ENCODE data around the gene ZNF3.

The ZNF3 gene

DNA sequence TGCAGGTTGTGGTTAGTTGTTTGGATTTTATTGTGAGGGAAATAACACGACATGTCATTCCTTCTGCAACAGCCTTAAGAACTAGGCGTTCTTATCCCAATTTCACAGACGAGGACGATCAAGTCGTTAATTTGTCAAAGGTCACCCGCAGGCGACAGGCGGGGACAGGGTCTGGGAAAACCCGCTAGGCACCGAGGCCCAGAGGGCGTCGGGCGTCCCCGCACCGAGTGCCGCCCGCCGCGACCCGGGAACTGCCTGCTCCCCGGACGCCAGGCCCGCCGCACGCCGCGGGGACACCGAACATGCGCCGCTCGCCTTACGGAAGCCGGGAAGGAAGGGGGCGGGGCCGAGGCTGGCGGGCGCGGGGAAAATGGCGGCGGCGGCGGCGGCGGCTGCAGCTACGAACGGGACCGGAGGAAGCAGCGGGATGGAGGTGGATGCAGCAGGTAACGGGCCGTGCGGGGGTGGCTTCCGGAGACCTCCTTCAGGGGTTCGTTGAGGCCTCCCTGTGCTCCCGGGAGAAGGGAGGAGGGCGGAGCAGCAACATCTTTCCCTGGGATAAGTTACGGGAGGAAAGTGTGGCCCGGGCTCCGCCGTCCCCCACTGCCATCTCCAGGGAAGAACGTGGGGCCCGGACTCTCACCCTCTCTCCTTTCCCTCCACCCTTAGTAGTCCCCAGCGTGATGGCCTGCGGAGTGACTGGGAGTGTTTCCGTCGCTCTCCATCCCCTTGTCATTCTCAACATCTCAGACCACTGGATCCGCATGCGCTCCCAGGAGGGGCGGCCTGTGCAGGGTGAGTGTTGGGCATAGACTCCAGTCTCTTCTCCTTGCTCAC is 7.3 kb upstream of the ZNF3 start, which contains the start of gene COPS6:
Gene COPS6 (plus strand): TSS at position 349 of the 837 bp plus-strand sequence. CDS start 22 bp downstream, at position 371.
- peak; percentile 56 for DNase-seq (ENCODE audit: low read depth)

DNA sequence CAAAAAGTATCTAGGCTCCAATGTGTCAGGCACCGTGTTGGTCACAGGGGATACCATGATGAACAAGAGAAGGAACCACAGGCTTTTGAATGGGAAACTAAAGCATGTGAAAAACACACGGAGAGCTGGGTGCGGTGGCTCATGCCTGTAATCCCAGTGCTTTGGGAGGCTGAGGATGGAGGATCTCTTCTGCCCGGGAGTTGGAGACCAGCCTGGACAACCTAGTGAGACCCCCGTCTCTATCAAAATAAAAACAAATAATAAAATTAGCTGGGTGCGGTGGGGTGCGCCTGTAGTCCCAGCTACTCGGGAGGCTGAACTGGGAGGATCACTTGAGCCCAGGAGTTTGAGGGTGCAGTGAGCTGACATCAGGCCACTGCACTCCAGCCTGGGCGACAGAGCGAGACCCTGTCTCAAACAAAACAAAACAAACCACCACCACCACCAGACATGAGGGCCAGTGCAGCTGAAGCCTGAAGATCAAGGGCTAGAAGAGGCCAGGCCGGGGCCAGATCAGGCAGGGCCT is 6.6 kb upstream of the ZNF3 start:
- no peak for DNase-seq (ENCODE audit: low read depth)

DNA sequence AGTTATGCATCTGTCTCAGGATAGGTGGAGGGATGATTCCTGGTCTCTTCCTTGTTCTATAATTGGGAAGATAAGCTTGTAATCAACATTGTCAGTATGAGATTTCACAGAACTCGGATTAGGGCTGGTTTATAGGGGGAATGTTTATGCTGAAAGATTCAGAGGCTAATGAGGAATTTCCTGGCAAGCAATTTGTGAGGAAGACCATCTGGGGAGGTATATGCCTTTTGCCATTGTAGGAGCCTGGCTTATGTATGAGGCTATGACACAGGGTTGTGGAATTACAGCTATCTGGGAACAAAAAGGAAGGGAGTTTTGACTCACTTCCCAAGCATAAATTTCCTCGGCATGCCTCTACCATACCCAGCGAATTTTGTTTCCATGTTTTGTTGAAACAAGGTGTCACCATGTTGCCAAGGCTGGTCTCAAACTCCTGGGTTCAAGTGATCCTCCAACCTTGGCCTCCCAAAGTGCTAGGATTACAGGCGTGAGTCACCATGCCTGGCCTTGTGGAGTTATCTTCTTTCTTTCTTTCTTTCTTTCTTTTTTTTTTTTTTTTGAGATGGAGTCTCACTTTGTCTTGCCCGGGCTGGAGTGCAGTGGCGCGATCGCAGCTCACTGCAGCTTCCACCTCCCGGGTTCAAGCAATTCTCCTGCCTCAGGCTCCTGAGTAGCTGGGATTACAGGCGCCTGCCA is 5.7 kb upstream of the ZNF3 start:
- no peak for DNase-seq (ENCODE audit: low read depth)

DNA sequence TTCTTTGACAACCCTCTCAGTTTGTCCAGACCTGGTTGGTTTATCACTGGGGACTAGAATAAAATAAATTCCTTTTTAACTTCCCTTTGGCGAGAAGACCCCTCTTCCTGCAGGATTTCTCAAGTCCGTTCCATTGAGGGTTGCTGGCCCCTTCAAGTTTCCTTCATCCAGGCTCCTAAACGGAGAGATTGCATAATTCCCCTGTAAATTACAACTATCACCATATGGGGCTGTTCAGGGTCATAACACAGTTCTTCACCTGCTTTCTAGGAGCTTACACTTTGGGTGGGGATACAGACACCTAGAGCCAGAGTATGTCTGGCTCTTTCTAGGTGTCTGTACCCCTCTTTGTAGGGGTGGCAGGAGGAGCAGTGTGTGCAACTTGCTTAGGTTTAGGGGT is 4.0 kb upstream of the ZNF3 start:
- DNase-seq (ENCODE audit: low read depth) = no peak

DNA sequence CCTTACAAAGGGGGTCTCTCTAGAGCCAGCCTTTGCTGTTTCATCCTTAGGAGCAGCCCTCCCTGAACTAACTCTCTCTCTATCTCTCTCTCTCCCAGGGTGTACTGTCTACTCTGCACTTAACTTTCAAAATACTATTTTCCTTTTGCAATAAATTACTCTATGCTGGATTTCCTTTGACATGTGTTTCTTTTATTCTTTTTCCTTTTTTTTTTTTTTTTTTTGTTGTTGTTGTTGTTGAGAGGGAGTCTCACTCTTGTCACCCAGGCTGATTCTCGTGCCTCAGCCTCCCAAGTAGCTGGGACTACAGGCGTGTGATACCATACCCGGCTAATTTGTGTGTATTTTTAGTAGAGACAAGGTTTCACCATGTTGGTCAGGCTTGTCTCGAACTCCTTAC is 1.5 kb upstream of the ZNF3 start:
- no peak for DNase-seq (ENCODE audit: low read depth)

DNA sequence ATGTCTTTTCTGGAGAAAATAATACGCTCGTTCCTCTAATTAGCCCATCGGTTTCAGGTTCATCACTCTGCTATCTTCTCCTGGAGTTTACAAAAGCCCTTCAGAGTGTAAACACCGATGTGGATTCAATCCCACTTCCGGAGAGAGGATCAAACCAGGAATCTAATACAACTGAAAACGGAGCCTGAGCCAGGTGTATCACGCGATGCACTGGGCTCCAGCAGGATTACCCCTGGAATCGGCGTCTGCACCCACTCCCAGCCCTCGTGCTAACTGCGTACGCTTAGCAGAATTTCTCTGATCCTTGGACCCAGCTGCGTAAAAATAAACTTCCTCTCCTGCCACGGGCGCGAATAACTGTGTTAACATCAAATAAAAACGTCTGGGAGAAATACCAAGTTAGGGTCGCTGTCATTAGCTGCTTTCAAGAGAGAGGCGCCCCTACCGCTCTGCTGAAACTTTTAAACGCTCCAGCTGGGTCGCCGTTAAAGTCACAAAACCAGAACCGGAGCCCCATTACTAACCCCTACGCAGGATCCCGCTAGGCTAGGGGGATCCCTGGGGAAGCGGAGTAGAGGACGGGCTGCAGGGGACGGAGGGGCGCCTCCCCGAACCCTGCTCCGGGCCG is 502 bp downstream of the ZNF3 start:
- no peak for DNase-seq (ENCODE audit: low read depth)

DNA sequence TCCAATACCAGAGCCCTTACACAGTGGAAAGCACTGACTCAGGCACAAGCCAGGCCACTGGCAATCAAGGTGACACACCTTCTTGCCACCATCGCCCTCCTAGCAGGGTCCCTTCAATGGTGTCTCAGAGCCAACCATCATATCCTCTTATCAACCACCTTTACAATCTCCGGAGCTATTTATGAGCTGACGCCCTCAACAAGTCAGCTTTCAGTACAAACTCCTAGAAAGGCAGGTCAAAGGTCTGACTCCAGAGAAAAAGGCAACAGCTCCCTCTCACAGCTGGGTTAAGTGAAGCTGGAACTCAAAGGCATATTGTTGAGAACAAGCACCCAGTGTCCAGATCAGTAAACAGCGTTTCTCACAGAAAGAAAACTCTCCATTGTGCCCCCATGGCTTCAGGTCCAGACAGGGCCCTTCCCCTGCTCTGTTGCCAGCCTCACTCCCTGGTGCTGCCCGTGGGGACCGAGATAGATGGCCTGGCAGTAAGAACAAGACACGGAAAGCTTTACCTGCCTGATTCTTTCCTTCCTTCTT is 2.4 kb downstream of the ZNF3 start:
- DNase-seq (ENCODE audit: low read depth) = no peak

DNA sequence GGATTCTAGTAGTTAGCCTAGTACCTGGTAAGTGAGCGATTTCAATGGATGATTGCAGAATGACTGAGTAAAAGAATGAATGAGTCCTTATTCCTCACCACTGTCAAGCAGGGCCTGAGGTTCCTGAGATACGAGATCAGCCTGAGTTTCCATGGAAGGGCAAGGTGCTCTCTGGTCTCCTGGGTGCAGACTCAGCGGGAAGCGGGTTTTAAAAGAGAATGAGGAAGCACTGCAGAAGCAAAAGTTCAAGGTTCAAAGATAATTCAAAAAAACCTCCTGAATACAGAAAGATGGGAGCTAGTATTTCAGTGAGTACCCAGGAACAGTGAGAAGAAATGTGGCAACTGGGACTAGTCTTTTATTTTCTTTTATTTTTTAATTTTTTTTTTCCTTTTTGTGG is 4.3 kb downstream of the ZNF3 start:
- no peak for DNase-seq (ENCODE audit: low read depth)

DNA sequence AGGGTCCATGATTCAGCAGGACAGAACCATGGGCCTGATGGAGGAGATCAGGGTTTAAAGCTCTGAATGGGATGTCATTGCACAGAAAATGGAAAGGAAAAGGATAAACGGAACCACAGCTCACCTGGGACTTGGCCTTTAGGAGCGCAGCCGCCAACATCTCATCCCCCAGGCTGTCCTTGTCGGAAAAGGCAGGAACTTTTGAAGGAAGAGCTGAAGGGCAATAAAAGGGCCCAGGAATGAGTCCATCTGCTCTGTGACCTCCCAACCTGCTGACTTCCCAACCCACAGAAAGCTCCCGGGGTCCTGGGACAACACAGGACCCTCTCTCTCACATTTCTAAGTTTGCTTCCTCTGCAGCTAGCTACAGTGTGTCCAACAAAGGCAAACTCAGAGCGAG is 6.1 kb downstream of the ZNF3 start:
- DNase-seq (ENCODE audit: low read depth) = no peak

DNA sequence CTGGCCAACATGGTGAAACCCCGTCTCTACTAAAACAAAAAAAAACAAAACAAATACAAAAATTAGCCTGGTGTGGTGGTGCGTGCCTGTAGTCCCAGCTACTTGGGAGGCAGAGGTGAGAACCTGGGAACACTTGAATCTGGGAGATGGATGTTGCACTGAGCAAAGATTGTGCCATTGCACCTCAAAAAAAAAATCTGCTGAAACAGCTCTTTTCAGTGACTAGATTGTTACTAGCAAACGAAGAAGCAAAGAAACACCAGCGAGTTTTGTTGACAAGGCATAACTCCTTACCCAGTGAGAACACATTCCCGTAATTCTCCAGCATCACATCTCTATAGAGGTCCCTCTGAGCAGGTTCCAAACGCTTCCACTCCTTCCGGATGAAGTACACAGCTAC is 6.7 kb downstream of the ZNF3 start:
- DNase-seq (ENCODE audit: low read depth) = no peak

DNA sequence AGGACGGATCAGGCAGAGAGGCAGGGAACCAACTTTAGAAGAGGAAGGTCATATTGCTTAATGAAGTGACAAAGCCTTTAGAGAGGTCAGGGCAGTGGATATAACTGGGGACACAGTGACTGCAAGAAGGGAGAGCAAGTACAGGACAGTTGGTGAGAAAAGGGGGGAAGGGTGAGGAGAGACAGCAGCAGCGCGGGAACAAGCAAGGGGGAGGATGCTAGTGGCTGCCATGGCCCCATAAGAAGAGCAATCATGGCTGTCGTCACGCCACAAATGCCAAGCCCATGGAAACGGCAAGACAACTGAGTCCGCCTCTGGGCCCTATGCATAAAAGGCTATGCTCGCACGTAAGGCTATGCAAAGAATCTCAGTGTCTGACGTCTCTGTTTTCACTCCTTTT is 9.1 kb downstream of the ZNF3 start:
- no peak for DNase-seq (ENCODE audit: low read depth)

DNA sequence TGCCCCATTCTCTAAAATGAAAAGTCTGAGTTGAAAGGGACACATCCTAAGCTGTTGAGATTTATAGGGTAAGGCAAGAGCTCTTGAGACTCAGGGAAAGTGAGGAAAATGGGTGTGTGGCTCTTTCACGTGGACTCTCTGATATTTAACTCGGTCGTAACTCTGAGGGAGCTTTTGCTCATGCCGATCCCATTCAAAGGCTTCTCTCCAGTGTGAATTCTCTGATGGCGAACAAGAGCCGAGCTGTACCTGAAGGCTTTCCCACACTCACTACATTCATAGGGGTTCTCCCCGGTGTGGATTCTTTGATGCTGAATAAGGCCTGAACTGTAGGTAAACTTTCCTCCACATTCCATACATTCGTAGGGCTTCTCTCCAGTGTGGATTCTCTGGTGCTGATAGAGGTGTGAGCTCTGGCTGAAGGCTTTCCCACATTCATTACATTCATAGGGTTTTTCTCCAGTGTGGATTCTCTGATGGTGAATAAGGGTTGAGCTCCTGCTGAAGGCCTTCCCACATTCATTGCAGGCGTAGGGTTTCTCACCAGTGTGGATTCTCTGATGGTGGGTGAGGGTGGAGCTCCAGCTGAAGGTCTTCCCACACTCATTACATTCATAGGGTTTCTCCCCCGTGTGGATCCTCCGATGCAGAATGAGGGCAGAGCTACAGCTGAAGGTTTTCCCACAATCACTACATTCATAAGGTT is 10.4 kb downstream of the ZNF3 start:
- DNase-seq (ENCODE audit: low read depth) = no peak

DNA sequence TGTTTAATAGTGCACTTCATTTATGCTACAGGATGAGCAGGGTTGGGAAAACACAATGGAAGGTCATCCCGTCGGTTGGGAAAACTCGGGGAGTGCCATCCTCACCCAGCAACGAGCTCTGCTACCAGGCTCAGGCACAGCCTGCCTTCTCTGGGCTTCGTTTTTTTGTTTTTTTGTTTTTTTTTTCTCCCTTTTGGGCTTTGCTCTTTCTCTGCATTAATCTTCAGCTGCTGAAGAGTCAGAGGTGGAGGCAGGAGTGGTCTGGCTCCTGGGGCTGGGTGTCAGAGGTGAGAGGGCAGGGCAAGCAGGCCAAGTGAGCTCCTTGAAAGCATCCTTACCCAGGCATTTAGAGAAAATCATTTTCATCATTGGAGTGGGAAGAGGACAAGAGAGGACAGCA is 11.5 kb downstream of the ZNF3 start:
- no peak for DNase-seq (ENCODE audit: low read depth)

DNA sequence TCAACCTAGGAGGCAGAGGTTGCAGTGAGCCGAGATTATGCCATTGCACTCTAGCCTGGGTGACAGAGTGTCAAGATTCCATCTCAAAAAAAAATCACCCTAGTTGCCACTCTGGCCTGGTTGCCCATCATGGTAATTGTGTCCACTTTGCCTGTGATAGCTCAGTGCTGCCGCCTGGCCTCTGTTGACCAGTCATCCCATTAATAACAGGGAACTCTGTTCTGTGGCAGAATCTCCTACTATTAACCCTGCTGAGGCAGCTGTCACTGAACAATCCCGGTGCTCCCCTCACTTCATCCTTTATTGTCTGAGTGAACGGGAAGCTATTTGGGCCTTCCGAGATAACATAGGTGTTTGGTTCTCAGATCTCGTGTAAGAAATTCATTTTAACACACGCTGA is 14.6 kb downstream of the ZNF3 start:
- no peak for DNase-seq (ENCODE audit: low read depth)

DNA sequence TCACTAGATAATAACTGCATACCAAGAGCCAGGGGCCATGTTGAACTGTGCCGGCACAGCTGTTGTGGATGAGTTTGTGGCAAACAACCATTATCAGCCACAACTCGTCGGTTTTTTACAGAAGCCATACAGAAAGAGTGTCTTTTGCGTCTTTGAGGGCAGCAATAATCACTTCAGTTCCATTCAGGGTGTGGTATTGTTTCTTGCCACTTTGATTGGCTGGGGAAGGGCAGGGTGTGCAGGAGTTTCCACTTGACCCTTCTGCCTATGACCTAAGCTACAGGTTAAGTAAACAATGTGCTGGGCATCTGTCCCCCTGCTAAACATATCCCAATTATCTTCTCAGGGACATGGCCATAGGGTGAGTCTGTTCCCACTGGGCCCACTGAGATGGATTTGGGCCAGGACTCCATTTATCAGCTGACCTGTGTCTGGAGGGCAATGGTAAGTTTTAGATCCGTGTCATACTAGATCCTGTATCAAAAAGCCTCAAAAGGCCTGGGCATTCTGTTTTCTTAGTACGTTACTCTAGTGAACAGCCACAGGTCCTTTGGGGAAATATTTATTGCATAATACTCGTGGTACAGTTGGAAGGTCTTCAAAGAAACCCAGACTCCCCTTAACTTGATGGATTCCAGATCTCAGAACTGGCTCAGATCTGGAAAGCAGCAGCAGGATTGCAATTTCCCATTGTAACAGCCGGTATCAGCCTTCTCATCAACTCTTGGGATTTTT is 15.9 kb downstream of the ZNF3 start:
- no peak for DNase-seq (ENCODE audit: low read depth)

DNA sequence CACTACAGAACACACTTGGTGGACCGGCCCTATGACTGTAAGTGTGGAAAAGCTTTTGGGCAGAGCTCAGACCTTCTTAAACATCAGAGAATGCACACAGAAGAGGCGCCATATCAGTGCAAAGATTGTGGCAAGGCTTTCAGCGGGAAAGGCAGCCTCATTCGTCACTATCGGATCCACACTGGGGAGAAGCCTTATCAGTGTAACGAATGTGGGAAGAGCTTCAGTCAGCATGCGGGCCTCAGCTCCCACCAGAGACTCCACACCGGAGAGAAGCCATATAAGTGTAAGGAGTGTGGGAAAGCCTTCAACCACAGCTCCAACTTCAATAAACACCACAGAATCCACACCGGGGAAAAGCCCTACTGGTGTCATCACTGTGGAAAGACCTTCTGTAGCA is 17.4 kb downstream of the ZNF3 start:
- DNase-seq (ENCODE audit: low read depth) = no peak

DNA sequence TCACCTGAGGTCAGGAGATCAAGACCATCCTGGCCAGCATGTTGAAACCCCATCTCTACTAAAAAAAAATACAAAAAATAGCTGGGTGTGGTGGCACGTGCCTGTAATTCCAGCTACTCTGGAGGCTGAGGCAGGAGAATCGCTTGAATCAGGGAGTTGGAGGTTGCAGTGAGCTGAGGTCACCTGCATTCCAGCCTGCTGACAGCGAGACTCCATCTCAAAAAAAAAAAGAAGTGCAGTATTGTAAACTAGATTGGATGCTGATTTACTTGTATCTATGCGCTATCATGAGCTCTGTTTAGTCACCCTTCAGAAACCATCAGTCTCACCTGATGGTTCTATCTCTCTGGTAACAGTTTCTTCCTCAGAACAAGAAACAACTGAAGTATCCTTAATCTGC is 18.1 kb downstream of the ZNF3 start:
- no peak for DNase-seq (ENCODE audit: low read depth)

DNA sequence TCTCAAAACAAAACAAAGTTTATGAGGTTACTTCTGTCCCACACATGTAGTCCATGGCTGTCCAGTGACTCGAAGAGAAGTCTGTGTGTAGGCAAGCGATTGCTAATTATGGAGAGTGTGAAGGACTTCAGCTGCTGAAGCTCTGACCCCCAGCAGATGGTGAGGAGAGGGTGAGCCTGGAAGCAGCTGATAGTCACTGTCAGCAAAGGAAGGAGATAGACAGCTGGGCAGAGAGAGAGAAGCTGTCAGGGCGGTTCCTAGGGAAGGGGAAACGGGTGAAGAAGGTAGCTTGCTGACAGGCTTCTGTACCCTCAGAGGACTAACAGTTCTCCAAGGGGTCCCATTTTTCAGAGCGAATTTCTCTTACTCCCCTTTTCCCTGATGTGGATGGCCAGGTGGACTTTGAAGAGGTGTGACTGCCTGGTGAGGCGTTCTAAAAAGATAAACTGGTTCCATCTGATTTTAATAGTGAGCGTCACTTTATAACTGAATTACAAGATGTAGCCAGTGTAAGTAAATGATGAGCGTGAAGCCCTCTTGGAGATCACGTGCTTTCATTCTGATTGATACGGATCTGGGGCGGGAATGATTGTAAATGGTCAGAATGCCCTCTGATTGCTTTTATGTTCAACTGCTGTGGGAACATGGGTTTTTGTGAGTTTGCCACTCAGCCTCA is 19.9 kb downstream of the ZNF3 start:
- DNase-seq (ENCODE audit: low read depth) = peak; percentile 55

DNA sequence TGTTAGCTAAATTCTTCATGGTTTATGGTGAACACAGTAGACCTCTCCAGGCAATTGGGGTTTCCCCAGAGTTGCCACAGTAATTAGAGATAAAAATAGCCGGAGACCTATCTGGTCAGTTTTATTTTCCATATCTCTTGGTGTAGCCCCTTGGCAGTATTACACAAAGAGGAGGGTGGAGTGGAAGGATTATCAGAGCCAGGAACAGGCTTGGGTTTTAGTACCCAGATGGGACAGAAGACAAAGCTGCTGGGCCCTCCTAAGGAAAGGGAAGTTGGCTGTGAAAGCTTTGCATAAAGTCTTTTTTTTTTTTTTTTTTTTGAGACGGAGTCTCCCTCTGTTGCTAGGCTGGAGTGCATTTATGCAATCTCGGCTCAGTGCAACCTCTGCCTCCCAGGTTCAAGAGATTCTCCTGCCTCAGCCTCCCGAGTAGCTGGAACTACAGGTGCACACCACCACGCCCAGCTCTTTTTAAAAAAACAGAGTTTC is 22.2 kb downstream of the ZNF3 start:
- DNase-seq (ENCODE audit: low read depth) = no peak

DNA sequence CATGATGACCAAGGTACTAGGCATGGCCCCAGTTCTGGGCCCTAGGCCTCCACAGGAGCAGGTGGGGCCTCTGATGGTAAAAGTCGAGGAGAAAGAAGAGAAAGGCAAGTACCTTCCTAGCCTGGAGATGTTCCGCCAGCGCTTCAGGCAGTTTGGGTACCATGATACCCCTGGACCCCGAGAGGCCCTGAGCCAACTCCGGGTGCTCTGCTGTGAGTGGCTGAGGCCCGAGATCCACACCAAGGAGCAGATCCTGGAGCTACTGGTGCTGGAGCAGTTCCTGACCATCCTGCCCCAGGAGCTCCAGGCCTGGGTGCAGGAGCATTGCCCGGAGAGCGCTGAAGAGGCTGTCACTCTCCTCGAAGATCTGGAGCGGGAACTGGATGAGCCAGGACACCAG is 24.5 kb downstream of the ZNF3 start:
- no peak for DNase-seq (ENCODE audit: low read depth)

DNA sequence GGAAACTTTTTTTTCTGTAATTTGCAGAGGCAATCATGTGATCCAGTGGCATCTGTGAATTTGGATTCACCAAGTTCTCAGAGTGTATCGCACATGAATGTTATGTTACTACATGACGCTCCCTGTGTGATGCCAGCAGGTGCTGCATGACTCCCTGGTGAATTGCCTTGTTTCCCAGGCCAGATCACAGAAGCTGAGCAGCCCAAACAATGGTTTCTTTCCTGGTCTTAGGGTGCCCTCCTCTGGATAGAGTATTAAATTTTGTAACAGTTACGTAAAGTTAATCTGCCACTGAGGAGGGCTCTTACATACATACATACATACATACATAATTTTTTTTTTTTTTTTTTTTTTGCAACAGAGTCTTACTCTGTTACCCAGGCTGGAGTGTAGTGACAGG is 28.3 kb downstream of the ZNF3 start:
- DNase-seq (ENCODE audit: low read depth) = peak; percentile 43
